ENCODE data around the gene TTC29. TPM values are rescaled to one million over a fixed set of nuclear protein-coding genes. Genes with fewer than 3 reads are reported as not detected.

Gene TTC29
- total and polyA plus RNA-seq, 12 donors: not detected

- Histone ChIP-seq H3K36me3 (replicated peaks in 1 of 2) (no peaks in the 10 kb centered on the region), H3K4me3 (no peak overlapping the region), H3K27ac (no peak overlapping the region), H3K27me3 (no peaks in the 10 kb centered on the region), H3K4me1 (replicated peaks in 1 of 2) (no peaks in the 10 kb centered on the region), H3K9me3 (replicated peaks in 1 of 3) (no peaks in the 10 kb centered on the region)
- TF ChIP-seq CTCF (IDR thresholded peaks at IDR 0.05): no peak
- no peak for TF ChIP-seq POLR2A (IDR thresholded peaks at IDR 0.05)
- no peak for DNase-seq
- WGBS, 4 donors: 76 to 97% (median 87%) methylated on average over 1 of the region's 1 CpG
- intact Hi-C loops (cut with DNase I): no loop called here
These were observed 14.0 kb upstream of the TTC29 start for GRCh38 chr4:146959692-146960091.

GRCh38 chr4:146957237-146957636 lies 11.6 kb upstream of the TTC29 start:
- Histone ChIP-seq H3K36me3 (replicated peaks in 1 of 2) (no peaks in the 10 kb centered on the region), H3K27ac (no peak overlapping the region), H3K4me3 (no peak overlapping the region), H3K4me1 (replicated peaks in 1 of 2) (no peaks in the 10 kb centered on the region), H3K27me3 (peaks cover 6% of the 10 kb centered on the region), H3K9me3 (replicated peaks in 1 of 3) (no peaks in the 10 kb centered on the region)
- intact Hi-C loops (cut with DNase I): no loop called here
- no peak for DNase-seq
- WGBS, 4 donors: 54 to 80% (median 64%) methylated on average over 4 of the region's 4 CpGs
- TF ChIP-seq POLR2A (IDR thresholded peaks at IDR 0.05) (no peak), CTCF (IDR thresholded peaks at IDR 0.05) (no peak)

GRCh38 chr4:146952896-146953295 lies 7.2 kb upstream of the TTC29 start:
- 75 to 82% (median 79%) methylated on average over 2 of the region's 2 CpGs for WGBS, 4 donors
- Histone ChIP-seq H3K4me3 (no peak overlapping the region), H3K36me3 (replicated peaks in 1 of 2) (no peaks in the 10 kb centered on the region), H3K27me3 (peaks cover 11% of the 10 kb centered on the region), H3K4me1 (replicated peaks in 1 of 2) (no peaks in the 10 kb centered on the region), H3K27ac (no peak overlapping the region), H3K9me3 (replicated peaks in 1 of 3) (no peaks in the 10 kb centered on the region)
- intact Hi-C loops (cut with DNase I): no loop called here
- TF ChIP-seq CTCF (IDR thresholded peaks at IDR 0.05): no peak
- no peak for TF ChIP-seq POLR2A (IDR thresholded peaks at IDR 0.05)
- DNase-seq: no peak

- Histone ChIP-seq H3K27ac (no peak overlapping the region), H3K27me3 (peaks cover 11% of the 10 kb centered on the region), H3K9me3 (replicated peaks in 1 of 3) (no peaks in the 10 kb centered on the region), H3K36me3 (replicated peaks in 1 of 2) (no peaks in the 10 kb centered on the region), H3K4me1 (replicated peaks in 1 of 2) (peaks cover 0 to 9% of the 10 kb centered on the region in 2 donors), H3K4me3 (no peak overlapping the region)
- intact Hi-C loops (cut with DNase I): no loop called here
- TF ChIP-seq POLR2A (IDR thresholded peaks at IDR 0.05) (no peak), CTCF (IDR thresholded peaks at IDR 0.05) (no peak)
- no peak for DNase-seq
These were observed 3.9 kb upstream of the TTC29 start for GRCh38 chr4:146949559-146949958.
